ENCODE results near the gene NLK. TPM values are rescaled to one million over a fixed set of nuclear protein-coding genes. Genes with fewer than 3 reads are reported as not detected.

NLK gene
- total RNA-seq, 1 experiment from 2014 or later, result 14.6 TPM

GRCh38 chr17:28144019-28144418 is 101.5 kb downstream of the NLK start:
- H3K36me3 Mint-ChIP-seq (ENCODE audit: insufficient read depth, unreplicated experiment), result peaks cover 23% of the 10 kb centered on the region
- POLR2A ChIA-PET, result no interaction called here
- H3K4me1 Mint-ChIP-seq (ENCODE audit: insufficient read depth, unreplicated experiment), result peaks cover 4% of the 10 kb centered on the region
- no peaks in the 10 kb centered on the region for H3K9me3 Mint-ChIP-seq (ENCODE audit: unreplicated experiment)
- CTCF ChIA-PET, result interaction anchor here (0.6 kb wide), 2 partner anchors 12 to 92 kb away, joined by 3 read pairs; no protein-coding TSS in a partner anchor
- H3K27ac Mint-ChIP-seq (ENCODE audit: low read depth, unreplicated experiment), result no peak overlapping the region
- no peak for DNase-seq (ENCODE audit: unreplicated experiment)
- H3K27me3 Mint-ChIP-seq (ENCODE audit: insufficient read depth, unreplicated experiment), result no peaks in the 10 kb centered on the region
- TF ChIP-seq CTCF (IDR thresholded peaks at IDR 0.05; ENCODE audit: unreplicated experiment), result no peak
- intact Hi-C loops (cut with micrococcal nuclease), result no loop called here
- H3K4me3 Mint-ChIP-seq (ENCODE audit: unreplicated experiment), result no peak overlapping the region
- no TSS peak for BruUV-seq (replicated peaks)

- no TSS peak for BruUV-seq (replicated peaks)
Observed at GRCh38 chr17:28145348-28145747, 102.9 kb downstream of the NLK start.

GRCh38 chr17:28147017-28147416 is 104.5 kb downstream of the NLK start:
- intact Hi-C loops (cut with micrococcal nuclease), result no loop called here
- ChIA-PET POLR2A (no interaction called here), CTCF (interaction anchor here (0.7 kb wide), 1 partner anchor 103 kb away, joined by 3 read pairs; no protein-coding TSS in a partner anchor)
- no peaks in the 10 kb centered on the region for H3K27me3 Mint-ChIP-seq (ENCODE audit: insufficient read depth, unreplicated experiment)
- no TSS peak for BruUV-seq (replicated peaks)
- no peak overlapping the region for H3K27ac Mint-ChIP-seq (ENCODE audit: low read depth, unreplicated experiment)
- peaks cover 4% of the 10 kb centered on the region for H3K4me1 Mint-ChIP-seq (ENCODE audit: insufficient read depth, unreplicated experiment)
- TF ChIP-seq CTCF (IDR thresholded peaks at IDR 0.05; ENCODE audit: unreplicated experiment), result no peak
- DNase-seq (ENCODE audit: unreplicated experiment), result no peak
- H3K4me3 Mint-ChIP-seq (ENCODE audit: unreplicated experiment), result no peak overlapping the region
- H3K36me3 Mint-ChIP-seq (ENCODE audit: insufficient read depth, unreplicated experiment), result peaks cover 18% of the 10 kb centered on the region
- no peaks in the 10 kb centered on the region for H3K9me3 Mint-ChIP-seq (ENCODE audit: unreplicated experiment)

More at GRCh38 chr17:28145348-28145747, 102.9 kb downstream of the NLK start:
- Mint-ChIP-seq H3K4me3 (ENCODE audit: unreplicated experiment) (no peak overlapping the region), H3K4me1 (ENCODE audit: insufficient read depth, unreplicated experiment) (peaks cover 4% of the 10 kb centered on the region), H3K27ac (ENCODE audit: low read depth, unreplicated experiment) (no peak overlapping the region), H3K27me3 (ENCODE audit: insufficient read depth, unreplicated experiment) (no peaks in the 10 kb centered on the region), H3K36me3 (ENCODE audit: insufficient read depth, unreplicated experiment) (peaks cover 23% of the 10 kb centered on the region), H3K9me3 (ENCODE audit: unreplicated experiment) (no peaks in the 10 kb centered on the region)
- intact Hi-C loops (cut with micrococcal nuclease), result no loop called here
- POLR2A ChIA-PET, result interaction anchor here (0.6 kb wide), 1 partner anchor 13 kb away, joined by 3 read pairs; no protein-coding TSS in a partner anchor
- CTCF ChIA-PET, result interaction anchor here (0.6 to 0.7 kb wide), 2 partner anchors 34 to 35 kb away, joined by 3 read pairs; no protein-coding TSS in a partner anchor
- no peak for TF ChIP-seq CTCF (IDR thresholded peaks at IDR 0.05; ENCODE audit: unreplicated experiment)
- DNase-seq (ENCODE audit: unreplicated experiment), result peak; percentile 3

- ChIA-PET POLR2A (no interaction called here), CTCF (interaction anchor here (0.6 to 0.9 kb wide), 2 partner anchors 344 to 1777 kb away, joined by 3 read pairs; no protein-coding TSS in a partner anchor)
- no peak for DNase-seq (ENCODE audit: unreplicated experiment)
- Mint-ChIP-seq H3K4me3 (ENCODE audit: unreplicated experiment) (no peak overlapping the region), H3K36me3 (ENCODE audit: insufficient read depth, unreplicated experiment) (peaks cover 8% of the 10 kb centered on the region), H3K4me1 (ENCODE audit: insufficient read depth, unreplicated experiment) (no peaks in the 10 kb centered on the region), H3K27me3 (ENCODE audit: insufficient read depth, unreplicated experiment) (no peaks in the 10 kb centered on the region), H3K27ac (ENCODE audit: low read depth, unreplicated experiment) (no peak overlapping the region), H3K9me3 (ENCODE audit: unreplicated experiment) (no peaks in the 10 kb centered on the region)
- no peak for TF ChIP-seq CTCF (IDR thresholded peaks at IDR 0.05; ENCODE audit: unreplicated experiment)
- no TSS peak for BruUV-seq (replicated peaks)
- intact Hi-C loops (cut with micrococcal nuclease), result no loop called here
Observed at GRCh38 chr17:28151001-28151400, 108.5 kb downstream of the NLK start.

Measured in MCF 10A (cell line).